ENCODE data around the gene TBC1D22A. TPM values are rescaled to one million over a fixed set of nuclear protein-coding genes. Genes with fewer than 3 reads are reported as not detected.

Gene TBC1D22A
- total RNA-seq, 2 experiments from 2014 or later = 22.3 to 43.9 TPM

- CTCF ChIA-PET (ENCODE audit: unreplicated experiment) = no interaction called here
- Histone ChIP-seq H4K20me1 (ENCODE audit: insufficient read depth, low read length) (peaks cover 24% of the 10 kb centered on the region; the same call in 1 of the 2 replicates), H2AFZ (ENCODE audit: low read length) (peak overlapping the region; percentile 74; the same call in 1 of the 2 replicates), H3K9me2 (ENCODE audit: insufficient read depth, low read length) (no peaks in the 10 kb centered on the region), H3K4me2 (ENCODE audit: low read length) (peak overlapping the region; percentile 85), H3K79me2 (ENCODE audit: insufficient read depth, low read depth, low read length) (peaks cover 29% of the 10 kb centered on the region; the same call in 1 of the 2 replicates), H3K9me3 (ENCODE audit: low read length) (no peaks in the 10 kb centered on the region), H3K4me1 (ENCODE audit: insufficient read depth, low read length, poor library complexity, severe bottlenecking) (peaks cover 42% of the 10 kb centered on the region), H3K4me3 (ENCODE audit: low read depth, low read length, poor library complexity, severe bottlenecking) (no peak overlapping the region), H3K27ac (ENCODE audit: low read depth, low read length, poor library complexity, severe bottlenecking) (no peak overlapping the region), H3K36me3 (ENCODE audit: insufficient read depth, low read length) (no peaks in the 10 kb centered on the region)
- intact Hi-C loops (cut with micrococcal nuclease; ENCODE audit: unreplicated experiment) = loop anchor here (5.0 kb wide), 2 partner anchors 57 to 147 kb away; no protein-coding TSS in a partner anchor
- peak; percentile 48 for TF ChIP-seq CTCF (conservative IDR thresholded peaks at IDR 0.05; ENCODE audit: low read length)
- no peak for TF ChIP-seq EZH2phosphoT487 (IDR thresholded peaks at IDR 0.05; ENCODE audit: borderline replicate concordance, low read depth, low read length)
- POLR2A ChIA-PET = no interaction called here
- BruUV-seq (replicated peaks) = no TSS peak
- DNase-seq (ENCODE audit: low spot score) = peak; percentile 53
Observed at GRCh38 chr22:46739094-46739870, 23.2 kb upstream of the TBC1D22A start.

DNA sequence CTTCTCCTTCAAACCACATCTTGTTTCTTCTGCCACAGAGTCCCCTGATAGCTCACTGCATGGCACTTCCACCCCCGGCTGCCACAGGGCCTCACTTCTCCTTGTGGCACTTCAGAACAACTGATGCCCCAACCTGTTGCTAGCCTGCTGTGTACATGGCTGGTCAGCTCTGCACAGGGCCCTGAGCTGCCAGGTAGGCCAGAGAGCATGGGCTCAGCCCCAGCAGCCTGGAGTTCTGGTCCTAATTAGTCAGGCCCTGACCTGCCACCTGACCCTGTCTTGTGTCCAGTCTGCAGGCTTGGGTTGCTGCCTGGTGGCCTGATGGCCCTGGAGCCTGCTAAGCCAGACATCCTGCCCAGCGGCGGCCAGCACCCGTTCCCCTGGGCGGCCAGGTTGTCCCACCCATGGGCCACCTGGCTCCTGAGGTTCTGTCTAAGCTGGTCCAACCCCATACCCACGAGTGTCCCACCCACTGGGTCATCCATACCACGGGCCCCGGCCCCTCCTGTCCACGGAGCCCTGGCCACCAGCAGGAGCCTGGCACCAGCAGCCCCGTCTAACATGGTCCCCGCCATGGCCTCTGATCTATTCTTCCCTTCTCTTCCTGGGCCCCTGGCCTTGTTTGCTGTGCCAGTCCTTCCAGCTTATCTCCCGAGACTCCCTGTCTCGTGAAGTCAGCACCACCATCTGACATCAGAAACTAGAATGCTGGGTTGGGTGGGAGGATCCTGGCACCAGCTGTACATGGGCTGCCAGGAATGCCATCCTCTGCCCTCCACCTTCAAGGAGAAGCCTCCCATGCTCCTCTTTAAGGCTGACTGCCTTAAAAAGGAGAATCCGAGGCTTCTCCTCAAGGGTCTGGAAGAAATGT lies 21.3 kb upstream of the TBC1D22A start:
- DNase-seq (ENCODE audit: low spot score) = no peak
- Histone ChIP-seq H3K36me3 (ENCODE audit: insufficient read depth, low read length) (no peaks in the 10 kb centered on the region), H4K20me1 (ENCODE audit: insufficient read depth, low read length) (peaks cover 9% of the 10 kb centered on the region; the same call in 1 of the 2 replicates), H2AFZ (ENCODE audit: low read length) (no peak overlapping the region), H3K9me2 (ENCODE audit: insufficient read depth, low read length) (no peaks in the 10 kb centered on the region), H3K79me2 (ENCODE audit: insufficient read depth, low read depth, low read length) (peaks cover 13% of the 10 kb centered on the region; the same call in 1 of the 2 replicates), H3K4me3 (ENCODE audit: low read depth, low read length, poor library complexity, severe bottlenecking) (no peak overlapping the region), H3K27ac (ENCODE audit: low read depth, low read length, poor library complexity, severe bottlenecking) (no peak overlapping the region), H3K9me3 (ENCODE audit: low read length) (no peaks in the 10 kb centered on the region), H3K4me2 (ENCODE audit: low read length) (no peak overlapping the region), H3K4me1 (ENCODE audit: insufficient read depth, low read length, poor library complexity, severe bottlenecking) (peaks cover 23% of the 10 kb centered on the region)
- intact Hi-C loops (cut with micrococcal nuclease; ENCODE audit: unreplicated experiment) = no loop called here
- POLR2A ChIA-PET = interaction anchor here (0.5 kb wide), 1 partner anchor 21 kb away, joined by 3 read pairs; the partner anchor contains the start of gene TBC1D22A
- CTCF ChIA-PET (ENCODE audit: unreplicated experiment) = interaction anchor here (0.5 kb wide), 1 partner anchor 22 kb away, joined by 4 read pairs; no protein-coding TSS in a partner anchor
- TF ChIP-seq EZH2phosphoT487 (IDR thresholded peaks at IDR 0.05; ENCODE audit: borderline replicate concordance, low read depth, low read length) (no peak), CTCF (conservative IDR thresholded peaks at IDR 0.05; ENCODE audit: low read length) (no peak)
- no TSS peak for BruUV-seq (replicated peaks)

All from OCI-LY7 (cell line).